Dedifferentiated amniotic fluid mesenchymal stem cell (primary cell): ENCODE measurements around the gene THBS1.

Experiments
- DNase-seq: peaks from one replicate; pipeline ENCODE4 v3.0.0-alpha.2; 2016; ENCODE audit errors: extremely low spot score

Gene THBS1

GRCh38 chr15:39573844-39574243 lies 7.0 kb upstream of the THBS1 start:
- DNase-seq: peak; percentile 14

DNA sequence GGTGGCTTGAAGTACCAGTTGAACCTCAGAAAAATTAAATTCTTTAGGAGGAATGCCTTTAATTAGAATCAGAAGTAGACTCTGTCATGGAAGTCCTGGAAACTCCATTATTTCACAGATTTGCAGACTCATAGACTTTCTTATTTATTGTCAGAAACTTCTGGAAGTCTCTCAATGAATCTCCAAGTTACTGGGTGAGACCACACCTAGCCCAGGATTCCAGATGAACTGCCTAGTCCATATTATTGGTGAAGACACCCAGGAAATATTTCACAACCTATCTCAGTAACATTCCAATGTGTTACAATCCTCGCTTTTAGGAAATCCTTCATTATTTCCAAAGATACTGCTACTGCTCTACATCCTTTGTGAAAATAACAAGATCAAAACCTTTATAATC lies 6.5 kb upstream of the THBS1 start:
- no peak for DNase-seq

DNA sequence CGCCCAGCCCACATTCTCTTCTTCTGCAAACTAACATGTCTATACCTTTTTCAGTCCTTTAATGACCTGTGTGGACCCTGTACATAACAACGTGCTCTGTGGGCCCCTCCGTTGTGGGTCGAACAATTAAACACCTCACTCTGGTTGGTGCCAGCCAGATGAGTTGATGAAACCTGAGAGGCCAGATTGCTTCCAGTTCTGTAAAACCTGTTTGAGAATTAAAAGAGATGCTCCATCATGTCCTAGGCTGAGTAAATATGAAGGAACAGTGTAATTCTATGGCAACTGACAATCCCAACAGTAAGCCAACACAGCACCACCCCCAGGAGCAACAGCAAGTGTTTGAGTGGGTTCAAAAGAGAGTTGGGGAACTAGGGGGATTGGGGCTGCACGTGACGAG lies 5.7 kb upstream of the THBS1 start:
- no peak for DNase-seq

- no peak for DNase-seq
Observed at GRCh38 chr15:39578851-39579486, 1.9 kb upstream of the THBS1 start.

DNA sequence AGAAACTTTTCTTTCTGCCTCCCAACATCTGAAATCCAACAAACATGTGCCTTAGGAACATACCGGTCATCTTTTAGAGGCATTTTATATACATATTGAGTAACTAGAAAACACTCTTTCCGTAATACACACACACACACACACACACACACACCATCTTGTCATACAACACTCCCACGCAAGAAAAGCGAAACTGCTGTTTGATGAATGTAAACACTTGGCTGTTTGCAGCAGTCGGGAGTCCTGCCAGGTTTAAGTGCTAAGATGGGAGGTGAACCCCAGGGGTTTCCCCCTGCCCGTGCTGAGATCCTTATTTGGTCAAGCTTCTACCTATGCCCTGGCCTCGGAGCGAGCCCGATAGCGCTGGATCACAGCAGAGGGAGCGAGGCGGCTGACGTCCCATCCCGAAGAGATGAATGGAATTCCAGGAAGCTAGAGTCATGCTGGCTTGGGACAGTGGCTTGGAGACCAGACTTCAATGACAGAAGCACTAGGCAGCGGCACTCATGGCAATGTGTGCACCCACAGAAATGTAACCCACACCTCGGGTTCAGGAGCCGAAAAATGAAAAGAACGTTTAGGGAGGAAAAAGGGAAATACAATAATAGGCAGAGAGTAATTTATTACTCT lies 1.3 kb upstream of the THBS1 start:
- peak; percentile 88 for DNase-seq

GRCh38 chr15:39580117-39580484 lies 778 bp upstream of the THBS1 start:
- peak; percentile 97 for DNase-seq

- DNase-seq: no peak
Observed at GRCh38 chr15:39581242-39581792, 438 bp downstream of the THBS1 start.

GRCh38 chr15:39581793-39582285 lies 960 bp downstream of the THBS1 start:
- peak; percentile 38 for DNase-seq

DNA sequence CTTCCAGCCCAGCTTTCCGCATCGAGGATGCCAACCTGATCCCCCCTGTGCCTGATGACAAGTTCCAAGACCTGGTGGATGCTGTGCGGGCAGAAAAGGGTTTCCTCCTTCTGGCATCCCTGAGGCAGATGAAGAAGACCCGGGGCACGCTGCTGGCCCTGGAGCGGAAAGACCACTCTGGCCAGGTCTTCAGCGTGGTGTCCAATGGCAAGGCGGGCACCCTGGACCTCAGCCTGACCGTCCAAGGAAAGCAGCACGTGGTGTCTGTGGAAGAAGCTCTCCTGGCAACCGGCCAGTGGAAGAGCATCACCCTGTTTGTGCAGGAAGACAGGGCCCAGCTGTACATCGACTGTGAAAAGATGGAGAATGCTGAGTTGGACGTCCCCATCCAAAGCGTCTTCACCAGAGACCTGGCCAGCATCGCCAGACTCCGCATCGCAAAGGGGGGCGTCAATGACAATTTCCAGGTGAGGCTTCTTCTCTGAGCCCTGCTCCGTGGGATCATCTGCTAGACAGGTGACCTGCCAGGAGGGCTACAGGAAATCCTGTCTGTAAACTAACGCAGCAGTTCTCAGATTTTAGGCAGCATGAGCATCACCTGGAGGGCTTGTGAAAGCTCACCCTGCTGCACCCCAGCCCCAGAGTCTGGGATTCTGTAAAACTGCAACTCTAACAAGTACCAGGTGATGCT lies 1.6 kb downstream of the THBS1 start:
- DNase-seq: peak; percentile 37

DNA sequence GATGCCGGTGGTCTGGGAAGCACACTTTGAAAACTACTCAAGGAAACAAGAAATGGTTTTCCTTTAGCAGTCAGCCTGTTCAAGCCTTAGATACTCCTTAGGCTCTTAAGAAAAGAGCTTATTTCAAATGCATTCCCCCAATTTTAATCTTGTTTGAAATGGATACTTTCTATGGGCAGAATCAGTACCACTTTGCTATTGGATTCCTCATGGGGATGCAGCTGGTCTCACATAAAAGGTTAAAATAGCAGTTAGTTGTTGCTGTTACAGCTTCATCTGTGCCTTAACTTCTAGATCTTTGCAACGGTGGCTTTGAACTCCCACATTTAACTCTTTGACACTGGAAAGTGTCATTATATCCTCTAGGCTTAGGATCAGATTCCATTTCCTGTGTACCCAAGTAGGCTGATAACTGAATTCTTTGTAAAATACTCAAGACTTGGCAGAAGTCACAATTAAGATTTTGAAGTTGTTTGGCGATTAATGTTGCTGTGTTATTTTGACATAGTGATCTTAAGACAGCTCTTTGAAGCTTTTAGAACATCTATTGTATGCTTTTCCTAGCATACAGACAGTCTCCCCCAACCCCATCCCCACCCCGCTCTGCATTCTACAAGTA lies 2.2 kb downstream of the THBS1 start:
- peak; percentile 44 for DNase-seq

DNA sequence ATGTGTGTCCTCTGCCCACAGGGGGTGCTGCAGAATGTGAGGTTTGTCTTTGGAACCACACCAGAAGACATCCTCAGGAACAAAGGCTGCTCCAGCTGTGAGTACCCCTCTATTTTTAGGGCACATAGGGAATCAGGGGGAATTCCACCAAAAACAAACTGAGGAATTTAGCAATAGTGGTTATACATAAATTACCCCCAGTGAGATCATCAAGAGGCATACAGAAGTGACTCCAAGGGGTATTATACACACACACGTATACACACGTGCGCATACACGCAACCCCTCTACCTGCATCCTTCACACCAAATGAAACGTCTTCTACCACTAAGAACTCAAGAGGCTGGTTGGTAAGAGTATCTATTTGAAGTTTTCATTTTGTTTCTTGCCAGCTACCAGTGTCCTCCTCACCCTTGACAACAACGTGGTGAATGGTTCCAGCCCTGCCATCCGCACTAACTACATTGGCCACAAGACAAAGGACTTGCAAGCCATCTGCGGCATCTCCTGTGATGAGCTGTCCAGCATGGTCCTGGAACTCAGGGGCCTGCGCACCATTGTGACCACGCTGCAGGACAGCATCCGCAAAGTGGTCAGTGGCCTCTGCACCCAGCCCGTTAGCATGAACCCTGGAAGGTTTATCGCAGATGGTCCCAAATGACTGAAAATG lies 2.9 kb downstream of the THBS1 start:
- DNase-seq: peak; percentile 22

DNA sequence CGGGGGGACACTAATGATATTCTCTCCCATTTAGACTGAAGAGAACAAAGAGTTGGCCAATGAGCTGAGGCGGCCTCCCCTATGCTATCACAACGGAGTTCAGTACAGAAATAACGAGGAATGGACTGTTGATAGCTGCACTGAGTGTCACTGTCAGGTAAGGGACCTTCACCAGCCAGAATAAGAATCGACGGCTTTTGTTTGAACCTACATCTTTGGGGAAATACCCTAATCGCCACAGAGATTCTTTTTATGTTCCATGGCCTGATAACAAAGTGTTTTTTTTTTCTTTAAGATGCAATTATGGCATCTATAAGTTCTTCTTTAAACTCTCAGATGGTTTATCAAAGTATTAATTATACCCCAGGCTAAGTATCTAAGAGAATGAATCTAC lies 3.4 kb downstream of the THBS1 start:
- DNase-seq: no peak

GRCh38 chr15:39584662-39585388 lies 3.9 kb downstream of the THBS1 start:
- no peak for DNase-seq

GRCh38 chr15:39585389-39585841 lies 4.5 kb downstream of the THBS1 start:
- DNase-seq: no peak

DNA sequence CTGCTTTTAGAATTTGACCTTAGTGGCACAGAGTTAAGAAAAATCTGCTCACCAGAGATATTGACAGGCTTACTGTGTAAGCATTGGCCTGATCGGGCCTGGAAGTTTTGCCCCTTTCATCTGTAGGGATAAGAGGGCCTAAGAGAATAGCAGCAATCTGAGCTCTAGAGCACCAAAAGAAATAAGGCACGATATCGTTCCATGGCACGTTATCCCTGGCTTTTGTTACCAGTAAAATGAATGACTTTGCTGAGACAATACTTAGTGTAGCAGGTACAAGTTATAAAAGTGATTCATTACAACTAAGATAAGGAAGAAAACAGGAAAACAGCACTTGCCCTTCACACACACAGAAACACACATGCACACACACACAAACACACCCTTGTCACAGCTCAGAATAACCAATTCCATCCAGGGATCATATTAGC lies 5.0 kb downstream of the THBS1 start:
- DNase-seq: peak; percentile 14

GRCh38 chr15:39586387-39587095 lies 5.7 kb downstream of the THBS1 start:
- peak; percentile 49 for DNase-seq

DNA sequence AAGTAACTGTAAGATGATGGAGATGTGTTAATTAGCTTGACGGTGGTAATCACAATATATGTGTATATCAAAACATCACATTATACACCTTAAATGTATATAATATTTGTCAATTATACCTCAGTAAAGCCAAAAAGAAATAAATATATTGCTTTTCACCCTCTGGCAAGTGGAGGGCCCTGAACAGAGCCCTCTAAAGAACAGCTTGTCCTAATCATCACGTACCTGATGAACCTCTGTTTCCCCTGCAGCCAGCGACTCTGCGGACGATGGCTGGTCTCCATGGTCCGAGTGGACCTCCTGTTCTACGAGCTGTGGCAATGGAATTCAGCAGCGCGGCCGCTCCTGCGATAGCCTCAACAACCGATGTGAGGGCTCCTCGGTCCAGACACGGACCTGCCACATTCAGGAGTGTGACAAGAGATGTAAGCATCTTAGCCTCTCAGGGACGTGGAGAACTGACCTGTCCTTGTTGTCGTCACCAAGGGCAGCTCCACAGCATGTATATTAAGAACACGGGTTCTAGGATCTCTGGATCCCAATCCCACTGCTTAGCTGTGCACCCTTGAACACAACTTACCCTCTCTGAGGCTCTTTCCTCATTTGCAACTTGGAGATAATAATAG lies 6.3 kb downstream of the THBS1 start:
- peak; percentile 28 for DNase-seq

- DNase-seq: peak; percentile 44
Observed at GRCh38 chr15:39587731-39588530, 7.1 kb downstream of the THBS1 start.
